Esophagus (tissue), 2 donors: ENCODE measurements around the gene CALU. TPM values are rescaled to one million over a fixed set of nuclear protein-coding genes. Genes with fewer than 3 reads are reported as not detected.

Source experiments
- H3K27ac ChIP-seq, 2 donors: one replicate each; pipeline ENCODE4 v1.5.1; 2013; ENCODE audit warnings: low read depth in 2 of 2, mild to moderate bottlenecking in 2 of 2, inconsistent platforms in 1 of 2, low read length in 1 of 2, moderate library complexity in 1 of 2
- H3K27me3 ChIP-seq, 2 donors: one replicate each; pipeline ENCODE4 v1.6.1; 2013; ENCODE audit warnings: low read length in 2 of 2, control low read depth in 1 of 2, mild to moderate bottlenecking in 1 of 2; ENCODE audit not compliant: insufficient read depth in 2 of 2, control insufficient read depth in 1 of 2
- H3K36me3 ChIP-seq, 2 donors: one replicate each; pipeline ENCODE4 v1.6.1; 2013; ENCODE audit warnings: low read length in 1 of 2; ENCODE audit not compliant: control insufficient read depth in 2 of 2, insufficient read depth in 2 of 2
- H3K4me1 ChIP-seq, 2 donors: one replicate each; pipeline ENCODE4 v1.6.1; 2013; ENCODE audit warnings: low read length in 1 of 2; ENCODE audit not compliant: control insufficient read depth in 2 of 2, insufficient read depth in 2 of 2
- H3K4me3 ChIP-seq, 2 donors: one replicate each; pipeline ENCODE4 v1.5.1; 2013; ENCODE audit warnings: low read length in 2 of 2, mild to moderate bottlenecking in 2 of 2, low read depth in 1 of 2, moderate library complexity in 1 of 2
- H3K9me3 ChIP-seq, 2 donors: one replicate each; pipeline ENCODE4 v1.6.1; 2013; ENCODE audit warnings: mild to moderate bottlenecking in 2 of 2, low read depth in 1 of 2, low read length in 1 of 2, moderate library complexity in 1 of 2; ENCODE audit not compliant: control insufficient read depth in 2 of 2, insufficient read depth in 1 of 2
- WGBS, 2 donors: extraction: QIAGEN DNeasy Blood & Tissue Kit; methylation state at CpG; one replicate each; pipeline ENCODE4 v1.1.7; 2013; 5-methylcytosine and 5-hydroxymethylcytosine counted together
- polyA plus RNA-seq, 2 donors: library from polyadenylated mRNA; stranded (reverse); fragments of 200-250 nt; gene quantifications; one replicate each; pipeline ENCODE4 v1.2.3, GENCODE V29; 2013
- donor health status: healthy with polysubstance abuse.
- donor health status: Bipolar disorder and iron deficiency.

Gene CALU
- 10 to 100 TPM in 1 of 2 donors, 1 to 10 TPM in 1; 8.3 to 21.6 TPM for polyA plus RNA-seq

GRCh38 chr7:128739048-128739962 is at the start of gene CALU:
Gene CALU, plus strand, starts transcription at chr7:128739359. Its CDS starts 9,225 bp downstream, at chr7:128748584.
- H3K4me1 ChIP-seq, result peaks cover 0 to 3% of the 10 kb centered on the region in 2 donors
- 0 to 1% methylated on average over 74 of the region's 74 CpGs for WGBS, 2 donors
- no peaks in the 10 kb centered on the region for H3K36me3 ChIP-seq

GRCh38 chr7:128691227-128691626 is 47.9 kb upstream of the CALU start:
- Histone ChIP-seq H3K4me1 (no peaks in the 10 kb centered on the region), H3K36me3 (no peaks in the 10 kb centered on the region), H3K4me3 (no peak overlapping the region), H3K9me3 (peaks cover 0 to 3% of the 10 kb centered on the region in 2 donors), H3K27ac (no peak overlapping the region), H3K27me3 (no peaks in the 10 kb centered on the region)
- WGBS, 2 donors, result 66 to 83% methylated on average over 1 of the region's 1 CpG

More at GRCh38 chr7:128739048-128739962, at the start of gene CALU:
- Histone ChIP-seq H3K27ac (peak within 1 kb of the TSS; percentile 82 to 93), H3K4me3 (peak within 1 kb of the TSS; percentile 83 to 96), H3K27me3 (no peaks in the 10 kb centered on the region), H3K9me3 (no peaks in the 10 kb centered on the region)

- Histone ChIP-seq H3K27ac (no peak overlapping the region), H3K4me1 (peaks cover 4 to 8% of the 10 kb centered on the region in 2 donors), H3K27me3 (peaks cover 2 to 5% of the 10 kb centered on the region in 2 donors), H3K4me3 (no peak overlapping the region), H3K9me3 (peaks cover 0 to 3% of the 10 kb centered on the region in 2 donors), H3K36me3 (no peaks in the 10 kb centered on the region)
- WGBS, 2 donors, result 67% methylated on average over 7 of the region's 7 CpGs
Observed at GRCh38 chr7:128692623-128693270, 46.4 kb upstream of the CALU start.

GRCh38 chr7:128693373-128694015 is 45.7 kb upstream of the CALU start:
- H3K4me3 ChIP-seq, result no peak overlapping the region
- peaks cover 4 to 8% of the 10 kb centered on the region in 2 donors for H3K4me1 ChIP-seq
- H3K36me3 ChIP-seq, result no peaks in the 10 kb centered on the region
- H3K9me3 ChIP-seq, result peaks cover 0 to 3% of the 10 kb centered on the region in 2 donors
- H3K27ac ChIP-seq, result no peak overlapping the region
- peaks cover 2 to 5% of the 10 kb centered on the region in 2 donors for H3K27me3 ChIP-seq
- WGBS, 2 donors, result 88 to 90% methylated on average over 19 of the region's 19 CpGs

GRCh38 chr7:128694738-128695137 is 44.4 kb upstream of the CALU start:
- no peak overlapping the region for H3K4me3 ChIP-seq
- peaks cover 4 to 8% of the 10 kb centered on the region in 2 donors for H3K4me1 ChIP-seq
- peaks cover 2 to 5% of the 10 kb centered on the region in 2 donors for H3K27me3 ChIP-seq
- H3K36me3 ChIP-seq, result no peaks in the 10 kb centered on the region
- peaks cover 0 to 3% of the 10 kb centered on the region in 2 donors for H3K9me3 ChIP-seq
- no peak overlapping the region for H3K27ac ChIP-seq
- 39 to 40% methylated on average over 2 of the region's 2 CpGs for WGBS, 2 donors

GRCh38 chr7:128697302-128697905 is 41.8 kb upstream of the CALU start:
- H3K4me3 ChIP-seq, result peak overlapping the region in 1 of 2 donors; percentile 32
- WGBS, 2 donors, result 4 to 5% methylated on average over 36 to 37 of the region's 37 CpGs
- H3K36me3 ChIP-seq, result no peaks in the 10 kb centered on the region
- H3K27ac ChIP-seq, result no peak overlapping the region
- H3K4me1 ChIP-seq, result peaks cover 4 to 8% of the 10 kb centered on the region in 2 donors
- peaks cover 0 to 3% of the 10 kb centered on the region in 2 donors for H3K9me3 ChIP-seq
- H3K27me3 ChIP-seq, result peaks cover 2 to 5% of the 10 kb centered on the region in 2 donors

GRCh38 chr7:128699196-128699712 is 39.9 kb upstream of the CALU start:
- Histone ChIP-seq H3K27me3 (peaks cover 2 to 5% of the 10 kb centered on the region in 2 donors), H3K27ac (no peak overlapping the region), H3K4me3 (no peak overlapping the region), H3K4me1 (peaks cover 4 to 8% of the 10 kb centered on the region in 2 donors), H3K36me3 (no peaks in the 10 kb centered on the region), H3K9me3 (no peaks in the 10 kb centered on the region)
- WGBS, 2 donors, result 64 to 75% methylated on average over 3 of the region's 3 CpGs

GRCh38 chr7:128699895-128700294 is 39.3 kb upstream of the CALU start:
- Histone ChIP-seq H3K4me1 (peaks cover 4 to 8% of the 10 kb centered on the region in 2 donors), H3K27ac (no peak overlapping the region), H3K4me3 (no peak overlapping the region), H3K9me3 (no peaks in the 10 kb centered on the region), H3K36me3 (no peaks in the 10 kb centered on the region), H3K27me3 (peaks cover 2 to 5% of the 10 kb centered on the region in 2 donors)
- 61 to 67% methylated on average over 1 of the region's 1 CpG for WGBS, 2 donors
